ENCODE results near the gene CRACR2A.

DNA sequence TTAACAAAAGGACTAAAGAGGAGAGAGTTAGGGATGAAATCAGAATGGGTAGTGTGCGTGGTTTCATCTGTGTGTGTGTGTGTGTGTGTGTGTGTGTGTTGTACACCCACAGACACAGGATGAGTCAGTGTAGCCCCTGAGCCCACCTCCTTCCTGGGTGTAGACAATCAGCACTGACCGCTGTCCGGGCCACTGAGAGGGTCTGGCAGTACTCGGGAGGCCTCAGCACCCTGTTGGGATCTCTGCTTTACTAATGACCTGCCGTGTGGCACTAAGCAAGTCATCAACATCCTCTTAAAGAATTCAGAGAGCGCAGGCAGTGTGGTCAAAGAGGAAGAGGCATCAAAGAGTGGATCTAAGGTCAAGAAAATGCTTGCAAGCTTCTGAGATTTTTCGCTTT, 149.3 kb downstream of the CRACR2A start:
- no peak for TF ChIP-seq EZH2 (IDR thresholded peaks at IDR 0.05; ENCODE audit: borderline replicate concordance, low read length)
- TF ChIP-seq, protein P1, sequence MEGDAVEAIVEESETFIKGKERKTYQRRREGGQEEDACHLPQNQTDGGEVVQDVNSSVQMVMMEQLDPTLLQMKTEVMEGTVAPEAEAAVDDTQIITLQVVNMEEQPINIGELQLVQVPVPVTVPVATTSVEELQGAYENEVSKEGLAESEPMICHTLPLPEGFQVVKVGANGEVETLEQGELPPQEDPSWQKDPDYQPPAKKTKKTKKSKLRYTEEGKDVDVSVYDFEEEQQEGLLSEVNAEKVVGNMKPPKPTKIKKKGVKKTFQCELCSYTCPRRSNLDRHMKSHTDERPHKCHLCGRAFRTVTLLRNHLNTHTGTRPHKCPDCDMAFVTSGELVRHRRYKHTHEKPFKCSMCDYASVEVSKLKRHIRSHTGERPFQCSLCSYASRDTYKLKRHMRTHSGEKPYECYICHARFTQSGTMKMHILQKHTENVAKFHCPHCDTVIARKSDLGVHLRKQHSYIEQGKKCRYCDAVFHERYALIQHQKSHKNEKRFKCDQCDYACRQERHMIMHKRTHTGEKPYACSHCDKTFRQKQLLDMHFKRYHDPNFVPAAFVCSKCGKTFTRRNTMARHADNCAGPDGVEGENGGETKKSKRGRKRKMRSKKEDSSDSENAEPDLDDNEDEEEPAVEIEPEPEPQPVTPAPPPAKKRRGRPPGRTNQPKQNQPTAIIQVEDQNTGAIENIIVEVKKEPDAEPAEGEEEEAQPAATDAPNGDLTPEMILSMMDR (conservative IDR thresholded peaks at IDR 0.05 in 1 of 2, IDR thresholded peaks at IDR 0.05 in 1 of 2; ENCODE audit: extremely low read depth in 1 of 2, insufficient read depth in 1 of 2, low read depth in 1 of 2, low read length in 2 of 2) = no peak

Data from mammary epithelial cell (primary cell).